ENCODE measurements around the gene CSNK1D.

DNA sequence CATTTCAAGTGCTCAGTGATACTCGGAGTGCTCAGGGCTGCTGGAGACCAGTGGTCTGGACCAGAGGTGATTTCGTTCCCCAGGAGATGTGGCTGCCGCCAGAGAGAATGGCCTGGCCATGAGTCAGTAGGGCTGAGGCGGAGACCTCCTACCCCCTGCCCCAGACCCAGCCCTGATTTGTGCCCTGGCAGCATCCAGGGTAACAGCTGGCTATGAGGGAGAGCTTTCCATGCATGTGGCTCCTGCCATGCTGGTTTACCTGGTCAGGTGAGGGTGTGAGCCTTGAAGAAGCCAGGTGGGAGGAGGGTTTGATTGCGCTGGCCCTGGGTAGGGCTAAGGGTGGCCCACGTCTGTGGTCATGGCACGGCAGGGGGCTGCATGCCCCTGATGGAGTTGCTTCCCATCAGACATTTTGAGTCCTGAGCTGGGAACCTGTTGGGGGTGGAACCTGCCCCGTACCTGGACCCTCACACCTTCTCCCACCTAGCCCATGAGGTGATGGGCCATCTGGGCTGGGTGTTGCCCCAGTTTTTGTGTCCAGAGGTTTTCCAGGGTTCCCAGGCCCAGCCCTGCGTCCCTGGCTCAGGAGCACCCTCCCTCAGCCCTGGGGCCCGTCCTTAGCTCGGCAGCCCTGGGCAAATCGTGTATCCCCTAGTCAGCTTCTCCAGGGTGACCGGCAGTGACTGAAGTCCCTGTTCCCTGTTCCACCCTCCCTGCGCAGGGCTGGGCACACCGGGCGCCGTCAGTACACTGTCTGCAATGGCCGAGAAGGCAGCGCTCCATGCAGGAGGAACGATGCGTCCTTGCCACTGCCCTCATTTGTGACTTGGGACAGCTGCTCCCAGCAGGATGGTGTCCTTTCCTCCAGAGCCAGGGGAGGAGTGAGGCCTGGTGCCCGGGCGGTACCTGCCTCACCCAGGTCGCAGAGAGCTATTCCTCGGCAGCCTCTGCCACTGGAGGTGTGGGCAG is 9.0 kb upstream of the CSNK1D start:
- TF ChIP-seq CTCF (conservative IDR thresholded peaks at IDR 0.05 in 1 of 2, IDR thresholded peaks at IDR 0.05 in 1 of 2; ENCODE audit: extremely low read depth in 1 of 2, insufficient read depth in 1 of 2, low read depth in 1 of 2, low read length in 2 of 2) (no peak), EZH2 (IDR thresholded peaks at IDR 0.05; ENCODE audit: borderline replicate concordance, low read length) (no peak)
